Measurements from ENCODE around the gene MSRB3. TPM values are rescaled to one million over a fixed set of nuclear protein-coding genes. Genes with fewer than 3 reads are reported as not detected.
A peak's percentile ranks its signal among the peaks of the same experiment; 100 is the strongest.

The MSRB3 gene
- total RNA-seq, 1 experiment from 2014 or later: 1.1 TPM

DNA sequence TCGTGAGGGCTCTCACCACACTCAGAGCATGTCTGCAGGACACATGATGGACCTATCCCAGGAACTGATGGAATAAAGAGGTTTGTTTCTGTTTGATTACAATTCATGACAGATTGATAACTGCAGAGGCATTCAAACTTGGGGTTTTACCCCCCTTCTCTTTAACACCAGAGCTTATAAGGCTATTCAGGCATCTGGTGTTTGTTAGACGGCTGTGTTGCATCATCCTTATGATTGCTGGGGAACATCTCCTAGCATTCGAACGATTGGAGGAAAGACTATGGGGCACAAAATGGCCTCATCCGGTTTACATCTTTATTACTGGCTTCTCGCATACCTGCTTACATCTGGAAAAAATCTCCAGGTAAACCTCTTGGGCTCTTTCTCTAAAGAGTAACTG, 191.8 kb downstream of the MSRB3 start:
- Histone ChIP-seq H3K56ac (ENCODE audit: insufficient read length, low read depth, low read length) (no peak overlapping the region), H4K20me1 (ENCODE audit: control insufficient read depth, insufficient read depth, insufficient read length) (no peaks in the 10 kb centered on the region), H3K23me2 (ENCODE audit: insufficient read length, low read depth, low read length, poor library complexity, severe bottlenecking) (no peaks in the 10 kb centered on the region), H3K27me3 (ENCODE audit: insufficient read depth, low read length) (no peaks in the 10 kb centered on the region), H3K9ac (ENCODE audit: extremely low read depth, insufficient read length, low read length) (no peak overlapping the region), H3K4ac (ENCODE audit: low read depth, low read length) (no peak overlapping the region), H4K8ac (replicated peaks; ENCODE audit: insufficient read length, low read depth, low read length) (no peak overlapping the region), H4K5ac (ENCODE audit: insufficient read length, low read depth, low read length) (no peak overlapping the region), H3K79me2 (ENCODE audit: insufficient read depth, low read length) (no peaks in the 10 kb centered on the region), H2BK120ac (ENCODE audit: low read depth, low read length, poor library complexity, severe bottlenecking) (no peak overlapping the region), H4K91ac (ENCODE audit: insufficient read length, low read depth, low read length) (no peak overlapping the region), H3K79me1 (ENCODE audit: insufficient read depth, low read depth, low read length, poor library complexity, severe bottlenecking) (no peaks in the 10 kb centered on the region), H3K9me3 (ENCODE audit: control insufficient read depth, low read depth, low read length) (no peaks in the 10 kb centered on the region), H3K4me2 (ENCODE audit: insufficient read depth, insufficient read length, low read length) (no peak overlapping the region), H3K4me1 (ENCODE audit: insufficient read depth, low read length) (no peaks in the 10 kb centered on the region), H2BK15ac (ENCODE audit: low read depth, low read length) (no peak overlapping the region), H2AK5ac (ENCODE audit: insufficient read length, low read length) (no peak overlapping the region), H2BK20ac (ENCODE audit: low read depth, low read length, poor library complexity, severe bottlenecking) (no peak overlapping the region), H3K23ac (ENCODE audit: insufficient read length, low read depth, low read length) (no peak overlapping the region), H3K27ac (ENCODE audit: insufficient read length, low read depth, low read length) (no peak overlapping the region), H3K18ac (ENCODE audit: insufficient read length, low read depth, low read length) (no peak overlapping the region), H3K14ac (ENCODE audit: insufficient read depth, low read length) (no peak overlapping the region), H2BK5ac (ENCODE audit: insufficient read length, low read length) (no peak overlapping the region), H2BK12ac (ENCODE audit: insufficient read length, low read depth, low read length) (no peak overlapping the region), H3T11ph (ENCODE audit: low read length) (no peak overlapping the region), H2AFZ (ENCODE audit: low read length) (no peak overlapping the region)
- TF ChIP-seq, protein P1, sequence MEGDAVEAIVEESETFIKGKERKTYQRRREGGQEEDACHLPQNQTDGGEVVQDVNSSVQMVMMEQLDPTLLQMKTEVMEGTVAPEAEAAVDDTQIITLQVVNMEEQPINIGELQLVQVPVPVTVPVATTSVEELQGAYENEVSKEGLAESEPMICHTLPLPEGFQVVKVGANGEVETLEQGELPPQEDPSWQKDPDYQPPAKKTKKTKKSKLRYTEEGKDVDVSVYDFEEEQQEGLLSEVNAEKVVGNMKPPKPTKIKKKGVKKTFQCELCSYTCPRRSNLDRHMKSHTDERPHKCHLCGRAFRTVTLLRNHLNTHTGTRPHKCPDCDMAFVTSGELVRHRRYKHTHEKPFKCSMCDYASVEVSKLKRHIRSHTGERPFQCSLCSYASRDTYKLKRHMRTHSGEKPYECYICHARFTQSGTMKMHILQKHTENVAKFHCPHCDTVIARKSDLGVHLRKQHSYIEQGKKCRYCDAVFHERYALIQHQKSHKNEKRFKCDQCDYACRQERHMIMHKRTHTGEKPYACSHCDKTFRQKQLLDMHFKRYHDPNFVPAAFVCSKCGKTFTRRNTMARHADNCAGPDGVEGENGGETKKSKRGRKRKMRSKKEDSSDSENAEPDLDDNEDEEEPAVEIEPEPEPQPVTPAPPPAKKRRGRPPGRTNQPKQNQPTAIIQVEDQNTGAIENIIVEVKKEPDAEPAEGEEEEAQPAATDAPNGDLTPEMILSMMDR (conservative IDR thresholded peaks at IDR 0.05): no peak
- DNase-seq: no peak
- no CpG with 5 or more reads among the region's 6 CpGs for WGBS (ENCODE audit: extremely low coverage, insufficient read length, low lambda C conversion rate)
- Mint-ChIP-seq H3K27me3 (ENCODE audit: low read depth) (no peaks in the 10 kb centered on the region), H3K4me1 (no peaks in the 10 kb centered on the region), H3K27ac (peak overlapping the region in 1 of 3 experiments; percentile 18; a peak in 1 of 7 replicates), H3K36me3 (ENCODE audit: insufficient read depth in 1 of 3, low read depth in 3 of 3) (no peaks in the 10 kb centered on the region), H3K4me3 (no peak overlapping the region), H3K9me3 (no peaks in the 10 kb centered on the region)
